ENCODE measurements around the gene AXDND1.
"Not testable (repeated sequence)": the region's sequence is repeated elsewhere in the genome, so short reads cannot be mapped to it uniquely, and the experiment has no call there.

The AXDND1 gene

GRCh38 chr1:179365342-179366092 is at the start of gene AXDND1:
AXDND1 (plus strand) TSS chr1:179365971; CDS start chr1:179366510, 539 bp downstream.
- peak; percentile 96 for DNase-seq

- DNase-seq: peak; percentile 79
These were observed 47.3 kb upstream of the AXDND1 start for GRCh38 chr1:179318491-179318890.

- no peak for DNase-seq
These were observed 44.1 kb upstream of the AXDND1 start for GRCh38 chr1:179321533-179322216.

- no peak for DNase-seq
These were observed 43.2 kb upstream of the AXDND1 start for GRCh38 chr1:179322557-179322956.

- DNase-seq: no peak
These were observed 42.3 kb upstream of the AXDND1 start for GRCh38 chr1:179323436-179323835.

- no peak for DNase-seq
These were observed 39.9 kb upstream of the AXDND1 start for GRCh38 chr1:179325836-179326235.

GRCh38 chr1:179326746-179327145 is 39.0 kb upstream of the AXDND1 start:
- no peak for DNase-seq

- no peak for DNase-seq
These were observed 38.6 kb upstream of the AXDND1 start for GRCh38 chr1:179327196-179327595.

GRCh38 chr1:179327679-179328078 is 38.1 kb upstream of the AXDND1 start:
- DNase-seq: peak; percentile 70

- DNase-seq: no peak
These were observed 35.9 kb upstream of the AXDND1 start for GRCh38 chr1:179329862-179330261.

- DNase-seq: no peak
These were observed 31.3 kb upstream of the AXDND1 start for GRCh38 chr1:179334440-179334839.

- no peak for DNase-seq
These were observed 28.5 kb upstream of the AXDND1 start for GRCh38 chr1:179337288-179337687.

- no peak for DNase-seq
These were observed 27.7 kb upstream of the AXDND1 start for GRCh38 chr1:179337942-179338560.

- DNase-seq: no peak
These were observed 24.9 kb upstream of the AXDND1 start for GRCh38 chr1:179340918-179341317.

GRCh38 chr1:179341943-179342547 is 23.7 kb upstream of the AXDND1 start:
- DNase-seq: no peak

GRCh38 chr1:179342740-179343404 is 22.9 kb upstream of the AXDND1 start:
- no peak for DNase-seq

- no peak for DNase-seq
These were observed 14.5 kb upstream of the AXDND1 start for GRCh38 chr1:179351281-179351680.

- DNase-seq: no peak
These were observed 13.5 kb upstream of the AXDND1 start for GRCh38 chr1:179352236-179352635.

- no peak for DNase-seq
These were observed 12.2 kb upstream of the AXDND1 start for GRCh38 chr1:179353546-179353945.

GRCh38 chr1:179361631-179362030 is 4.1 kb upstream of the AXDND1 start:
- DNase-seq: not testable (repeated sequence)

GRCh38 chr1:179366093-179366800 is 476 bp downstream of the AXDND1 start:
- peak; percentile 67 for DNase-seq

GRCh38 chr1:179369751-179370341 is 4.1 kb downstream of the AXDND1 start:
- DNase-seq: peak; percentile 88
